Stimulated activated CD8-positive, alpha-beta memory T cell treated with anti-CD3 and anti-CD28 coated beads, Interleukin-12 subunit alpha, Interleukin-12 subunit beta, amount 100 ng/mL, for 4 hours (primary cell): Measurements from ENCODE around the gene BCL7B.
A peak's percentile ranks its signal among the peaks of the same experiment; 100 is the strongest.
"Not testable (repeated sequence)": the region's sequence is repeated elsewhere in the genome, so short reads cannot be mapped to it uniquely, and the experiment has no call there.

Experiments used
- DNase-seq: peaks from one replicate; pipeline ENCODE4 v3.0.0-alpha.2; 2020; ENCODE audit warnings: low read depth

The BCL7B gene

DNA sequence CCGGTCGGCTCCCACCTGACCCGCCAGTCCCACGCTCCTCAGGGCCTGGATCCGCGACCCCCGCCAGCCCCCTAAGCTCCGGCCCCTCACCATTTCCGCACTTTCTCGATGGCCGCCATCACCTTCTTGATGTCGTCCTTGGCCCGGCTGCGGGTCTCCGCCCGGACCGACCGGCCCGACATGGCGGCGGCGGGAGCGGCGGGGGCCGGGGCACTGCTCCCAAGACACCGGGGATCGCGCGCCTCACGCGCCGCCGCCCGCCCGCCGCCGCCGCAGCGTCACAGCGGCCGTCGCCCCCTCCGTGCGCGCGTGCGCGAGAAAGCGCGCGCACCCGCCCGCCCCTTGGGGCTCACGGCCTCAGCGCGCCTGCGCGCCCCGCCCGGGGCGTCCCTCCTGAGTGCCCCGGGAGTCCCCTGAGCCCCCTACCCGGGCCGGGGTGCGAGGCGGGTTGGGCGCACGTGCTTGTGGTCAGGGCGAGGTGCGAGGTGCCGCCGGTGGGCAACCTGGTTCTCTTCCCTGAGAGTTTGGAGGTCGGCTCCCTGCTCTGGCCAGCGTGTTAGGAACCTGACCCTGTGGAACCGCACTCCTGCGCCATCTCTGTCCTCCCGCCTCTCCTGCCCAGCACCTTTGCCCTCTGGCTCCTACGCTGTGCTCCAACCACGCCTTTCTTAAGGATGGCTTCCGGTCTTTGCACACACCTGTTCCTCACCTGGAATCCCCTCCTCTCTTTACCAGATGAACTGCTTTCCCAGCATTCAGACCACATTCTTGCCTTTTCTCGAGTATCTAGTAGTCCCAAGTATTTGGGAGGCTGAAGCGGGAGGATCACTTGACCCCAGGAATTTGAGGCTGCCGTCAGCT, at the start of gene BCL7B:
TSS of gene BCL7B (minus strand) at position 294 of the 861 bp plus-strand sequence. CDS start at position 182, 112 bp downstream.
- DNase-seq = peak; percentile 72

DNA sequence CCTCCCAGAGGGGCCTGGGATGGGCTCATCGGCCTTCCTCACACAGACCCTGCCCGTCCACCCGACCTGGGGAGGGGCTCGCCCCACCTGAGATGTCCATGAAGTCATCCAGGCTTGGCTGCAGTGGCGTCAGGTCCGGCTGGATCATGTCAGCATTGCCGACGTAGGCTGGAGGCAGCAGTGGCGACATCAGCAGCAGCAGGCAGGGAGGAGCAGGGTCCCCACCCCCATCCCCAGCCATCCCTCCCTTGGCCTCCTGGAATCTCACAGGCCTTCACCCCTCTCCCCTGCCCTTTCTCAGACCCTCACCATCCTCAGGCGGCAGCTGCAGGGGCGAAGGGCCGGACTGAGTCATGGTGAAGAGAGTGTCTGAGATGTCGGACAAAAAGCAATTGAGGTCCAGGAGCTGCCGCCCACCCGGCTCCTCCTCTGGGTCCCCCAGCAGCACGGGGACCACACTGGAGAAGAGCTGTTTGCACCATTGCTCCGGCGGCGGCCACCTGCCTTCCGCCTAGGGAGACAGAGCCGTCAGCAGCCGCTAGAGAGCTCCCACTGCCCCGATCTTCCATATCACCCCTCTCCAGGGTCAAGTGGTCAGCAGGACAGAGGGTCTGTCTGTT, 48.2 kb upstream of the BCL7B start:
- DNase-seq = no peak

DNA sequence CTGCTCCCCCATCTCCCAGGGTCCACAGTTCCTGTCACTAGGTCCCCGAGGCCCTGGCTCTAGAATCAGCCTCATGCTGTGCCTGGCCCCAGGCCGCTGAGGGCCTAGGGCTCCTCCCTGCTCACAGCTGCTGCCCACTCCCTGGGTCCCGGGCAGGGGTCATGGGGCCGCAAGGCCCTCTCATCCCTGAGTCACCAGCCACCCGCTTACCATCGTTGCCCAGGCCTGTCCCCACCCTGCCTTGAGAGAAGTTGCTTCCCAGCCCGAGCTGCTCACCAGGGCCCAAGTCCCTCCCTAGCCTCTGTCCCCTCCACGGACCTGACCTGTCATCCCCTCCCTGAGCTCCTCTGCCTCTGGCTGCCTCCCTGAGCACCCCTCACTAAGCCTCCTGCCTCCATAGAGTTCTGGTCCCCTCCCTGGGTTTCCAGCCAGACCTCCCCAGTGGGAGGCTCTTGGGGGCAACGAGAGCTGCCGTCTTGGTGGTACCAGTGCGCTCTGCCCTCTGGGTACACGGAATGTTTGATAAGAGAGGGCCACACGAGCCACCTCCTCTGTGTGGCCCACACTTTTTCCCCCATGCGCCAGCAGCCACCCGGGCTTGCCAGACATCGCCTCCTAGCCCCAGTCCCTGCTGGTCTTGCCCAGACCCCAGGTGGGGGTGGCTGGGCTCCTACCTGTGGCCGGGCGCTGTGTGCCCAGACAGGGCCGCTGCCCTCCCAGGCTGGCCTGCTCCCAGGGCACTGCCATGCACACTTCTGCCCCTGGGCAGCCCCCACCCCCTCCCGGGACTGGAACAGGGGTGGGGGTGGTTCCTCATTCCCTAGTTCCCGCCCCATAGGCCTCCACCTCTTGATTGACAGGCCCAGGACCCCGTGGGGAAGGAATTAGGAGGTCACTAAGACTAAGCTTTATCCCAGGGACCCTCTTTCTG, 45.5 kb upstream of the BCL7B start:
- DNase-seq = no peak

DNA sequence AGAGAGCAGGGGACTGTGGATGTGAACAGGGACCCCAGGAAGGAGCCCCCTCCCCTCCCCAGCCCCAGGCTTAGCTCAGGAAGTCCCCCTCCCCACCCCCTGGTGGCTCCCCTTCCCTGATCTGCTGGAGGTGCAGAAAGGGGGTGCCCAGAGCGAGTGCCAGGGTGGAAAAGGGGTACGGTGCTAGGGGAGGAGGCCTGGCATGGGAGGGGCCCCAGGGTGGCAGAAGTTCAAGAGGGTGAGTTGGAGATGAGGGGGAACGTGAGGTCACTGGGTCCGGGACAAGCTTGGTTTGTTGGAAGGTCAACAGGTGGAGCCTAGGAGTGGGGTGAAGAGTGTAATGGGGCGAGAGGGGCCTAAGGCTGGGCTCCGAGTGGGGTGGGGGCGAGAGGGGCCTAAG, 42.4 kb upstream of the BCL7B start:
- no peak for DNase-seq

DNA sequence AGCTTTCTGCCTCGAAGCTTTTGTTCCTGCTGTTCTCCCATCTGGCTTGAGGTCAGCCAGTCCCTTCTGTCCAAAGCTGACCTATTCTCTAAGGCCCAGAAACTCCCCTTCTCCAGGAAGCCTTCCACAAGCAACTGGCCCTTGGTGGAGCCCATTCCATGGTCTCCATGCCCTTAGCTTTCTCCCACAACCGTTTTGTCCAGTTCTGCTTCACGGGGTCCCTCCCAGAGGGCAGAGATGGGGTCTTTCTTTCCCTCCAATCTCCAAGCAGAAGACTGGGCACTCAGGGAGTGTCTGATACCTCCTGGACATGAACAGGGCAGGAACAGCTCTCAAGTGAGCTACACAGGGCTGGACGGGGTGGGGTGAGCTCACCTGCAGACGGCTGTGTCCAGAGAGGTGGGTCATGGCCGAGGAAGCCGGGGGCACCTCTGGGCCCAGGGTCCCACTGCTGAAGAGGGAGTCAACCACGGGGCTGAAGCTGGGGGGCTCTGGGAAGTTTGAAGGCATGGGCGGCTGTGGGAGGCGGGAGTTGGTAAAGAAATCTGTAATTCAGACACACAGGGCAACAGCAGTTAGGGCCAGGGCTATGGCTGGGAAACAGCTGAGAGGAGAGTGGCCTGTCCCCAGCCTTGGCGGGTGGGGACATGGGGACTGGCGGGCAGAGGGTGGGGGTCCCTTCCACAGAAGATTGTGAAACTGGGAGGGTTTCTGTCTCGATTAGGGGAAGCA, 41.8 kb upstream of the BCL7B start:
- no peak for DNase-seq

DNA sequence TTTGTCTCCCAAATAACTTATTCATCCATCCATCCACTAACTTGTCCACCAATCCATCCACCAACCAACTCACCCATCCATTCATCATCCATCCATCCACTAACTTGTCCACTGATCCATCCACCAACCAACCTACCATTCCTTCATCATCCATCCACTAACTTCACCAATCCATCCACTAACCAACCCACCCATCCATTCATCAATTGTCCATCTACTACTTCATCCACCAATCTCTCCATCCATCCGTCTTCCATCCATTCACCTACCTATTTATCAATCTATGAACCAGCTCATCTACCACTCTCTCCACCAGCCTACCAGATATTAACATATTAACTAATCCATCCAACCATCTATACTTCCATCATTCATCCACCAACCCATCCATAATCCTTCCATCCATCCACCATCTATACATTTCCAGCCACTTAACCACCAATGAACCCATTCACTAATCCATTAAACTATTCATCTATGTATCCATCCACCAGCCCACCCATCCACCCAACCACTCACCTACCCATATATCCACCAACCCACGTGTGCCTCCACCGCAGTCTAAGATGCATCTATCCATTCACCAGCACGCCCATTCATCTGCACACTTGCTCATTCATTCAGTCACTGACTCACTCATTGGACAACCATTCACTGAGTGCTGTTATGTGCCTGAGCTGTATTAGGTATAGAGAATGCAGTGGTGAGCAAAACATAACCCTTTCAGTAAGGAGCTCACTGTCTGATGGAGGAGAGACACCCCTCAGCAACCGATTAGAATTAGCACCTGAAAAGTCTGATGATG, 40.7 kb upstream of the BCL7B start:
- DNase-seq = no peak

DNA sequence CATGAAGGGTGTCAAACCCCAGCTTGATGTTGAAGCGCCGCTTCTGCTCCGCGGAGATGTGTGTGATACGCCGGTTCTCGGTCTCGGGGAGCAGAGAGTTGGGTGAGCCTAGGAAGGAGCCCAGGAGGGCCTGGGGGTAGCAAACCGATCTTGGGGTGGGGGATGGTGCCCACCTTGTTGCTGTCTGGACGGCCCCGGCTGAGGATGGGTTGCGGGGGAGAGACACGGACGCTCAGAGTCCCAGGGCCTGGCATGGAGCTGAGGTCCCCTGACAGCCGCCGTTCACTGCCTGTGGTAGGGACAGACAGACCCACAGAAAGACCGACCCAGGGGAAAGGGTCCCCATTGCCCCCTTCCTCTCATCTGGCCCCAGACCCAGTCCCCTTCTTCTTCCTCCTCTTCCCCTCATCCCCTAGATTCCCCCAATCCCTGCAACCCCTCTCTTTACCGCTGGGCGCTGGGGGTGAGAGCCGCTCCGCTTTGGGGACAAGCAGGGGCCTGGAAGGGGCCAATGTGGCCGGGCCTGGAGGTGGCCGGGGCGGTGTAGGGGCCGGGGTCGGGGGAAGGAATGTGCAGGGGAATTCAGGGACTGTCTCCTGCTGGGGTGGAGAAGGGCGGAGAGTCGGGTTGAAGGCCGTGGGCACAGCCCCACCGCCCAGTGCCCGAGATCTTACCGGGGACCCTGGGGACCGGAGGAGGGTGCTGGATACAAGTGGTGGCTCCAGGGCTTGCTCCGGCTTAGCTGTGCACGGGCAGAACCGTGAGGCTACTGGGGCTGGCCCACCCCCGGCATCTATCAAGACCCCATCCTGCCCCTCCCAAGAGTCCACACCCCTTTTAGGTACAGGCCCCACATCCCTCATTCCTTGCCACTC, 38.9 kb upstream of the BCL7B start:
- no peak for DNase-seq

DNA sequence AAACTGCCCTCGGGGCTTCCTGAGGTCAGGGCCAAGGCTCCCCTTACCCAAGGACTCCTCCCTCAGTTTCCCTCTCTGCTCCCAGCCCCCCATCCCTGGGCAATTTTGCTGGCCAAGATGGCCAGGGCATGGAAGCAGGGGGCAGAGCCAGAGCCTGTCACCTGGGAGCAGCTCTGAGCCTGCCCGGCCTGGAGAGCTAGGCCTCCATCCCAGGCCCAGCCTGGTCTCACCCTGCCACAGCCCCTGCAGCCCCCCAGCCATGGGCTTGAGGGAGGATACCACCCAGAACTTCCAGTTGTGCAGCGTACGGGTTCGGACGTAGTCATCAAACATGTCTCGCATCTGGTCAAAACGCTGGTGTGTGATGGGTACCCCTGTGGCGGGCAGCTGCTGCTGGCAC, 37.9 kb upstream of the BCL7B start:
- DNase-seq = no peak

DNA sequence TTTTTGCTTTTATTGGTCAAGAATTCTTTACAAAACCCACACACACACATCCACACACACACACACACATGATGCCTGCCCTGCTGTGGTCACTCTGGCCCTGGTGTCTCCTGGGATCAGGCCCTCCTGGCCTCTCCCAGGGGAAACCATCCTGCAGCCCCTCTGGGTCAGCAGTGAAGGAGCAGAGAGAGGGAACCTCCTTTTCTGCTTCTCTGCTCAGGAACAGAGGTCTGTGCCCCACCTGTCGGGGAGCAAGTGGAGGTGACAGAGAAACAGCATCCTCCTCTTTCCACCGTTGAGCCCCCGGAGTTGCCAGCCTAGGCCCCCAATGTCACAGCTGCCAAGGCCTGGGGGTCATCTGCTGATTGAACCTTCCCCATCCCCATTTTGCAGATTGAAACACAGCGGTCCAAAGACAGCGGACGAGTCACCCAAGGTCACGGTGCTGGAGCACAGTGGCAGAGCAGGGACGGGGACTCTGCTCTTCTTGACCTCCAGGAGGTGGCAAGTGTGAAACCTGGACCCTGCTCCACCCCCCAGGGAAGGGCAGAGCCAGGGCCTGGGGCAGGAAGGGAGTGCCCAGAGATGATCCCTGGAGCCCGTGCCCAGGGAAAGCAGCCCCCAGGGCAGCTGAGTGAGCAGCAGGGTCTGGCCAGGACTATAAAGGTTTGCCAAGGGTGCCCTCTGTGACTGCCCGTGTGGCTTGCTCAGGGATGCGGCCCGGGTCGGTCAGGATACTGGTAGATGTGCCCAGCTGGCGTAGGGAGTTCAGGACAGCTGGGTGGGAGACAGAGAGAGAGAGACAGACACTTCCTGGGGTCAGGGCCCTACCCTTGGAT, 35.9 kb upstream of the BCL7B start:
- DNase-seq = no peak

DNA sequence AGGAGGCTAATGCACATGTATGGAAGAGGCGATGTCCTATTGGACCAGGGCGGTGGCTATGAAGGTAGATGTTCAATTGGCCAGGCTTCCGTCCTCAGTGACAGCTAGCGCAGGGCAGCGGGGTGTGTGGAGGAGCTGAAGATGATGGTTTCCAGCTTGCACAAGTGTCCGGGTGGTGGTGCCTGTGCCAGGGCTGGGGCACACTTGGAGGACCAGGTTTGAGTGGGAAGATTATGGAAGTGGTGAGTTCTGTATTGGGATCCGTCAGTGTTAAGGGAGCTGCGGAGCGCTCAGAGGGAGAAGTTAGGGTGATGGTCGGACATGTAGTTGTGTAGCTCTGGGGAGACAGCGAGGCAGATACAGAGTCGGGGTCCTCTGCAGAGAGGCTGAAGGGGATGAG, 29.4 kb upstream of the BCL7B start:
- DNase-seq = no peak

DNA sequence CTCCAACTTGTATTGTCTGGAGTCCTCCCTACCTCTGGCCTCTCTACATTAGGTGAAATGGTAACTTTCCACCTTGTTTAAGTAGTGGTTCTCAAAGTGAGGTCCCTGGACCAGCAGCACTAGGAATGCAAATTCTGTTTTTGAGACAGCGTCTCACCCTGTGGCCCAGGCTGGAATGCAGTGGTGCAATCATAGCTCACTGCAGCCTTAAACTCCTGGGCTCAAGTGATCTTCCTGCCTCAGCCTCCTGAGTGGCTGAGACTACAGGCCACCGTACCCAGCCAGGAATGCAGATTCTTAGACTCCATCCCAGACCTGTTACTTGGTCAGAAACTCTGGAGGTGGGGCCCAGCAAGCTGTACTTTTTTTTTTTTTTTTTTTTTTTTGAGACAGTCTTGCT, 27.7 kb upstream of the BCL7B start:
- DNase-seq = no peak

DNA sequence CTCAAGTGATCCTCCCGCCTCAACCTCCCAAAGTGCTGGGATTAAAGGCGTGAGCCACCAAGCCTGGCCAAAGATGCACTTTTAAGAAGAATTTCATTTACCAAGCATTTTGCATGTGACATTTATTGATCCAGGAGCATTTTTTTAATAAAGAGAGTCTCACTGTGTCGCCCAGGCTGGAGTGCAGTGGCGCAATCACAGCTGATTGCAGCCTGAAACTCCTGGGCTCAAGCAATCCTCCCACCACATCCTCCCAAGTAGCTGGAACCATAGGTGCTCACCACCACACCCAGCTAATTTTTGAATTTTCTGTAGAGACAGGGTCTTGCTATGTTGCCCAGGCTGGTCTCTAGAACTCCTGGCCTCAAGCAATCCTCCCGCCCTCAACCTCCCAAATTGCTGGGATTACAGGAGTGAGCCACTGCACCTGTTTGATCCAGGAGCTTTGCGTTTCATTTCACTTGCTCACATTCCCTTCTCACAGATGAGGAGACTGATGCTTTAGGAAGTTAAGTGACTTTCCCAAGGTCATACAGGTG, 25.2 kb upstream of the BCL7B start:
- no peak for DNase-seq

DNA sequence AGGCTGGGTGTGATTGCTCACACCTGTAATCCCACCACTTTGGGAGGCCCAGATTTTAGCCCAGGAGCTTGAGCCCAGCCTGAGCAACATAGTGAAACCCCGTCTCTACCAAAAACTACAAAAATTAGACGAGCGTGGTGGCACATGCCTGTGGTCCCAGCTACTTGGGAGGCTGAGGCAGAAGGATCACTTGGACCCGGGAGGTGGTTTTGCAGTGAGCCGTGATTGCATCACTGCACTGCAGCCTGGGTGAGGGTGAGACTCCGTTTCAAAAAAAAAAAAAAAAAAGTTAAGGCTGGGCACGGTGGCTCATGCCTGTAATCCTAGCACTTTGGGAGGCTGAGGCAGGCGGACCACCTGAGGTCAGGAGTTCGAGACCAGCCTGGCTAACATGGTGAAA, 23.5 kb upstream of the BCL7B start:
- DNase-seq = not testable (repeated sequence)

DNA sequence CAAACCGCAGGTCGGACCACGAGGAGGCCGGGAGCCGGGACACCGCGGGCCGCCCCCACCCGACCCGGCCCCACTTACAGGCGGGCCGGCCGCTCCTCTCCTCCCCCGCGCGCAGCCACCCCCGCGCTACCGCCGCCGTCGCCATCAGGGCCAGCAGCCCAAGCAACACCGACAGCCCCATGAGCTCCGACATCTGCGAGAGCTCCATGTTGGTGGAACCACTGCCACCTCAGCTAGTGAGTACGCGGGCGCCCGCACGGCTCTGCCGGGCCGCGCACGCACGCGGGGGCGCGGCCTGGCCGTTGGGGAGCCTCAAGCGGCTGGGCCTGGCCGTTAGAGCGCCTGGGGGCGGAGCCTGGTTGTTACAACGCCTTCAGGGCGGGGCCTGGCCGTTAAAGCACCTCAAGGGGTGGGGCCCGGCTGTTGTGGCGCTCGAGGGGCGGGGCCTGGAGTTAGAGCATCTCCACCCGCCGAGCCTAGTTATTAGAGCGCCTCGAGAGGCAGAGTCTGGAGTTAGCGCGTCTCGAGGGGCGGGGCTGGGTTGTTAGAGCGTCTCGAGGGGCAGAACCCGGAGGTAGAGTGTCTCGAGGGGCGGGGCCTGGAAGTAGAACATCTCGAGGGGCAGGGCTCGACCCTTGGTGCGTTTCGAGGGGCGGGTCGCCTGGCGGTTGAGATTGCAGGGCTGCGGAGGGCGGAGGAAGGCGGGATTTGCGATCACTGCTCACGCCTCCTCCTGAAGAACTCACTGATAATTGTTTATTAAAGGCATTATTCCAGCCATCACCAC, 21.0 kb upstream of the BCL7B start, which contains the start of gene TBL2:
TSS of gene TBL2 (minus strand) at position 238 of the 787 bp plus-strand sequence. CDS start at position 208, 30 bp downstream.
- DNase-seq = peak; percentile 97

DNA sequence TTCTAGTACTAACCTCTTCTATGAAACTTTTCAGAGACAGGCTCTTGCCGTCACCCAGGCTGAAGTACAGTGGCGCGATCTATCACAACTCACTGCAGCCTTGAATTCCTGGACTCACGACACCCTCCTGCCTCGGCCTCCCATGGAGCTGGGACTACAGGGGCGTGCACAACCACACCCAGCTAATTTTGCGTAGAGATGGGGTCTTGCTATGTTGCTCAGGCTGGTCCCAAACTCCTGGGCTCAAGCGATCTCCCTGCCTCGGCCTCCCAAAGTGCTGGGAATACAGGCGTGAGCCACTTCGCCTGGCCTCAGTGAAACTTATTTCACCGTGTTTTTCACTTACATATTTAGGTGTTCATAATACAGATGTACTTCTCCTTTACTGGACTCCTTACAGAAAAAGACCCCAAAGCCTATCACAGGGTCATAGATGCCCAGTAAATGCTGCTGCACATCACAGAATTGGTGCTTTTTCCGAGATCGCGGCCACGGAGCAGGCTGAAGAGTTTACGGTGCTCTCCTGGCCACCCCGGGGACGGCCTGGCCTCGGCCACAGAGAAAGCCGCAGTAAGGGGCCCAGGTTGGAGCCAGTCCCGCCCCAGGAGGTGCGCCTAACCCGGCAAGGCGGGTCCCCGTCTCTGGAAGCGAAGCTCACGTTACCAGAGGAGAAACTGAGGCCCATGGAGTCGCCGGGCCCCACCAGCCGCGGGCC, 20.3 kb upstream of the BCL7B start:
- DNase-seq = no peak

DNA sequence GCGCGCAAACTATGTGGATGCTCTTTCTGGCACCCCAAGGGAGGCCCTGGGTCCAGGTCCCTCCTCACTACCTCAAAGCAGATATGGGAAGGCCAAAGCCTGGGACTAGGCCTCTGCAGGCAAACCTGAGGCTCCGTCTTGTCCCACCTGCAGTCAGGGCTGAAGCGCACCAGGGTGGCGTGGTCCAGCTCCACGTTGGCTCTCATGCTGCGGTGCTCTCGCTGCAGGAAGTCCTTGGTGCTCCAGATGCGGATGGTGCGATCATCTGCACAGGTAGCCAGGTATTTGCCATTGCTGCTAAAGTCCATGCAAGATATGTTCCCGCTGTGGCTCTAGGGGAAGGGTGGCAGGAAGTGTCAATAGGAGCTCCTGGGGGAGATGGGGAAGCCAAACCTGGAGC, 16.3 kb upstream of the BCL7B start:
- DNase-seq = no peak

DNA sequence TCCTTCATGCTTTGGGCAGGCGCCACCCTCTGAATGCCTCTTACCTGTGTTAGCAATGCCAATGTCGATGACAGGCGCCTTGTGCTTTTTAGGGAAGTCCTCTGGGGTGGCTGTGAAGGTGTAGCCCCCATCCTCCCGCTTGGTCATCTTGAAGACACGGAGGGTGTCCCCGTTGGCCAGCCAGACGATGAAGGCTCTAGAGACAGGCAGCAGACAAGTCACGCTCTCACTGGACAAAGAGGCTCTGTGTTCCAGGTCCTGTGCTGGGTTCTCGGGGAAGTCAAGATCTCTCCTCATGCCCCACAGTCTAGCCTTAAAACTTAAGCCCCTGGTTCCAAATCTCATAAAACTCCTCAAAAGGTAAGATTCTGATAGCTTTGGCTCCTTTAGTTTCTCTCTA, 15.8 kb upstream of the BCL7B start:
- no peak for DNase-seq
